ENCODE data around the gene ARHGEF1.

DNA sequence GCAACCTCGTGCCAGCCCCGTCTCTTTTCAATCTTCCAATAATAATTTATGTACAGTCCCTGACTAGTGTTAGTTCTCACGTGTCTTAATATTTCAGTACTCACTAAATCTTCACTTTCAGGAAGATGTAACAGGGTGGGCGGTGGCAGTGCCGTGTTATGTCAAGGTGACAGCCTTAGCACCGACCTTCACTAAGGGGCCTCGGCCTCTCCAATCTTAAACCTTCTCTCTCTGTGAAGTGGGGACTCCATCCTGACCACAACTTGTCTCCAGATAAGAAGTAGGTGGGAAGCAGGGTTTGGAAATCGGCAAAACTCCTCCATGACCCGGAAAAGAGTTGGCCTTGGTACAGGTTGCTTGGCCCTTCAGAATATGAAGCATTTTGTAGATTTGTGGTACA lies 21.1 kb upstream of the ARHGEF1 start:
- TF ChIP-seq CTCF (optimal IDR thresholded peaks at IDR 0.05 in 1 of 3, IDR thresholded peaks at IDR 0.05 in 1 of 3, conservative IDR thresholded peaks at IDR 0.05 in 1 of 3; ENCODE audit: extremely low read depth in 1 of 3, insufficient read depth in 2 of 3, low read length in 3 of 3) (no peak), EZH2 (IDR thresholded peaks at IDR 0.05; ENCODE audit: low read length) (no peak)
